B cell (primary cell): ENCODE results near the gene RIF1. TPM values are rescaled to one million over a fixed set of nuclear protein-coding genes. Genes with fewer than 3 reads are reported as not detected.

Experiments
- ATAC-seq: fragments of 200-7000 bp; cut with Tn5 transposase; one replicate; pipeline ENCODE4 v1.10.0; 2021; ENCODE audit warnings: low read depth, mild to moderate bottlenecking, moderate number of reproducible peaks, moderate library complexity
- CTCF ChIA-PET: fragments of 350-600 bp; sonication (Branson Sonifier 250); formaldehyde crosslinking; loops from one replicate; lab custom pipeline; 2021; ENCODE audit warnings: antibody characterized with exemption, inconsistent platforms; lab: Charles Lee
- POLR2A ChIA-PET: fragments of 350-600 bp; sonication (Branson Sonifier 250); formaldehyde crosslinking; loops from one replicate; lab custom pipeline; 2021; ENCODE audit warnings: antibody characterized with exemption; lab: Charles Lee
- DNase-seq: peaks from one replicate; pipeline ENCODE4 v3.0.0; 2013
- H2AFZ ChIP-seq: 2 replicates; pipeline ENCODE4 v1.6.1; 2012; ENCODE audit warnings: mild to moderate bottlenecking, low read depth, low read length; ENCODE audit not compliant: insufficient read depth, poor library complexity, severe bottlenecking
- H3K27ac ChIP-seq, 2 donors: 1 replicate in 1 of 2; 2 replicates in 1 of 2; pipeline ENCODE4 v1.5.1; 2012 to 2013; ENCODE audit warnings: low read length in 2 of 2, mild to moderate bottlenecking in 2 of 2, moderate library complexity in 1 of 2
- H3K27me3 ChIP-seq, 4 experiments: fragments of 200-600 bp in 1 of 4; sonication (generic) in 1 of 4; replicated peaks in 1 of 4; 1 replicate in 2 of 4; 2 replicates in 2 of 4; pipeline versions ENCODE4 v1.6.1 to v1.7.0; 2013 to 2016; ENCODE audit warnings: low read length in 3 of 4, mild to moderate bottlenecking in 2 of 4, mixed read lengths in 1 of 4, moderate library complexity in 1 of 4; ENCODE audit not compliant: insufficient read depth in 4 of 4, control insufficient read depth in 3 of 4; ENCODE audit errors: control extremely low read depth in 1 of 4
- H3K36me3 ChIP-seq, 2 experiments: replicated peaks in 1 of 2; 1 replicate in 1 of 2; 2 replicates in 1 of 2; pipeline versions ENCODE4 v1.6.1 to v1.7.1; 2013; ENCODE audit warnings: low read length in 1 of 2; ENCODE audit not compliant: insufficient read depth in 2 of 2, control insufficient read depth in 1 of 2; ENCODE audit errors: control extremely low read depth in 1 of 2, extremely low read depth in 1 of 2
- H3K4me1 ChIP-seq, 2 donors: fragments of 200-600 bp in 1 of 2; sonication (generic) in 1 of 2; 1 replicate in 1 of 2; 2 replicates in 1 of 2; pipeline versions ENCODE4 v1.5.1 to v1.6.1; 2013 to 2017; ENCODE audit warnings: low read length in 2 of 2; ENCODE audit not compliant: control insufficient read depth in 2 of 2, insufficient read depth in 2 of 2
- H3K4me2 ChIP-seq: replicated peaks from 2 replicates; pipeline ENCODE3; 2012; ENCODE audit warnings: mild to moderate bottlenecking, low read depth, low read length; ENCODE audit not compliant: poor library complexity, severe bottlenecking
- H3K4me3 ChIP-seq, 5 experiments: fragments of 200-600 bp in 1 of 5; sonication (generic) in 1 of 5; 1 replicate in 3 of 5; 2 replicates in 2 of 5; pipeline versions ENCODE4 v1.5.1 to v1.7.0; 2011 to 2016; ENCODE audit warnings: low read length in 4 of 5, mild to moderate bottlenecking in 4 of 5, low read depth in 2 of 5, control low read depth in 1 of 5, moderate library complexity in 1 of 5; ENCODE audit not compliant: insufficient read depth in 1 of 5; ENCODE audit errors: control extremely low read depth in 1 of 5, extremely low read depth in 1 of 5
- H3K79me2 ChIP-seq: fragments of 200-600 bp; sonication (generic); one replicate; pipeline ENCODE4 v1.6.0; 2016; ENCODE audit warnings: low read length; ENCODE audit not compliant: control insufficient read depth, insufficient read depth
- H3K9ac ChIP-seq: fragments of 200-600 bp; sonication (generic); 2 replicates; pipeline ENCODE4 v1.6.1; 2017; ENCODE audit warnings: mild to moderate bottlenecking, low read length, moderate library complexity
- H3K9me3 ChIP-seq, 3 donors: one replicate each; pipeline versions ENCODE4 v1.6.1 to v1.7.1; 2013; ENCODE audit warnings: low read length in 2 of 3; ENCODE audit not compliant: control insufficient read depth in 2 of 3, insufficient read depth in 1 of 3; ENCODE audit errors: control extremely low read depth in 1 of 3
- H4K20me1 ChIP-seq: 2 replicates; pipeline ENCODE4 v1.6.0; 2012; ENCODE audit warnings: mild to moderate bottlenecking, low read length; ENCODE audit not compliant: insufficient read depth, control insufficient read depth, poor library complexity, severe bottlenecking
- H3K27ac Mint-ChIP-seq: one replicate; pipeline ENCODE4 v1.8.0; 2021; ENCODE audit warnings: mixed read lengths
- H3K27me3 Mint-ChIP-seq: one replicate; pipeline ENCODE4 v1.8.0; 2021; ENCODE audit warnings: mixed read lengths
- H3K4me1 Mint-ChIP-seq: one replicate; pipeline ENCODE4 v1.8.0; 2021; ENCODE audit warnings: mixed read lengths
- H3K4me3 Mint-ChIP-seq: one replicate; pipeline ENCODE4 v1.8.0; 2021; ENCODE audit warnings: mixed read lengths
- H3K9me3 Mint-ChIP-seq: one replicate; pipeline ENCODE4 v1.8.0; 2022; ENCODE audit warnings: mixed read lengths; ENCODE audit not compliant: insufficient read depth
- EZH2 ChIP-seq: IDR thresholded peaks from 2 replicates; pipeline ENCODE4 v1.6.1; 2012; ENCODE audit warnings: borderline replicate concordance, low read depth, mild to moderate bottlenecking, moderate library complexity, low read length; ENCODE audit not compliant: insufficient read depth, poor library complexity, severe bottlenecking
- WGBS: methylation state at CpG from one replicate; pipeline ENCODE4 v1.1.5; 2013; ENCODE audit warnings: missing lambda C conversion rate; ENCODE audit not compliant: insufficient coverage; 5-methylcytosine and 5-hydroxymethylcytosine counted together
- intact Hi-C: fragments of 100-400 bp; cut with micrococcal nuclease; formaldehyde crosslinking; loops from one replicate; pipeline ENCODE4 v1.10.0; 2022
- polyA plus RNA-seq: library from polyadenylated mRNA; depleted of rRNA; stranded (reverse); fragments of >200 nt; gene quantifications from 2 replicates; pipeline ENCODE4 v1.2.3, GENCODE V29; 2012
- total RNA-seq, 2 donors: library from RNA; stranded (reverse); fragments of 120-200 nt in 1 of 2; gene quantifications; 1 replicate in 1 of 2; 2 replicates in 1 of 2; pipeline versions ENCODE4 v1.2.3 to v1.2.4, GENCODE V29; 2013 to 2022
- TF ChIP-seq, protein P1 (sequence below): fragments of 200-600 bp; IDR thresholded peaks from one replicate; pipeline ENCODE4 v1.8.0; 2022; ENCODE audit warnings: antibody characterized with exemption, mild to moderate bottlenecking

RIF1 gene
- total and polyA plus RNA-seq, 2 donors (not counting 1 experiment from before 2014, with no cell fraction given), result 3.3 to 60.5 TPM

DNA sequence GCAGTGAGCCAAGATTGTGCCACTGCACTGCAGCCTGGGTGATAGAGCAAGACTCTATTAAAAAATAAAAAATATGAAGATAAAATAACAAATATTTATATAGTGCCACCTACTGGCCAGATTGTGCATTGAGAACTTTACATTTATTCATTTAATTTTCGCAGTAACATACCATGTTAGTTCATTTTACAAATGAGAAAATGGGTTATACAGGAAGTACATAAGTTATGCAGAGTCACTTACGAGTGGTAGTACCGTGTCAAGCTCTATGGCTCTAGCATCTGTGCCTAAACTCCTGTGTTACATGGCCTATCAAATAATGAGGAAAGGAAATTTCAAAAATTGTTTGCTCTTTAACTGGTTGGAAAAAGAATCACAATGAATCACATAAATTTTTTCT lies 27.9 kb downstream of the RIF1 start:
- H3K27me3 Mint-ChIP-seq, result no peaks in the 10 kb centered on the region
- no CpG with 5 or more reads among the region's 3 CpGs for WGBS
- no peak for TF ChIP-seq EZH2
- TF ChIP-seq, protein P1, sequence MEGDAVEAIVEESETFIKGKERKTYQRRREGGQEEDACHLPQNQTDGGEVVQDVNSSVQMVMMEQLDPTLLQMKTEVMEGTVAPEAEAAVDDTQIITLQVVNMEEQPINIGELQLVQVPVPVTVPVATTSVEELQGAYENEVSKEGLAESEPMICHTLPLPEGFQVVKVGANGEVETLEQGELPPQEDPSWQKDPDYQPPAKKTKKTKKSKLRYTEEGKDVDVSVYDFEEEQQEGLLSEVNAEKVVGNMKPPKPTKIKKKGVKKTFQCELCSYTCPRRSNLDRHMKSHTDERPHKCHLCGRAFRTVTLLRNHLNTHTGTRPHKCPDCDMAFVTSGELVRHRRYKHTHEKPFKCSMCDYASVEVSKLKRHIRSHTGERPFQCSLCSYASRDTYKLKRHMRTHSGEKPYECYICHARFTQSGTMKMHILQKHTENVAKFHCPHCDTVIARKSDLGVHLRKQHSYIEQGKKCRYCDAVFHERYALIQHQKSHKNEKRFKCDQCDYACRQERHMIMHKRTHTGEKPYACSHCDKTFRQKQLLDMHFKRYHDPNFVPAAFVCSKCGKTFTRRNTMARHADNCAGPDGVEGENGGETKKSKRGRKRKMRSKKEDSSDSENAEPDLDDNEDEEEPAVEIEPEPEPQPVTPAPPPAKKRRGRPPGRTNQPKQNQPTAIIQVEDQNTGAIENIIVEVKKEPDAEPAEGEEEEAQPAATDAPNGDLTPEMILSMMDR, result peak; percentile 86
- H3K9me3 Mint-ChIP-seq, result no peaks in the 10 kb centered on the region
- intact Hi-C loops, result loop anchor here (1.0 kb wide), 1 partner anchor 1840 kb away; no protein-coding TSS in a partner anchor
- no peaks in the 10 kb centered on the region for H3K4me1 Mint-ChIP-seq
- H3K4me3 Mint-ChIP-seq, result no peak overlapping the region
- ATAC-seq (peak; percentile 28), DNase-seq (peak; percentile 44)
- H3K9me3 ChIP-seq, result no peaks in the 10 kb centered on the region
- no peak overlapping the region for H2AFZ ChIP-seq
- H4K20me1 ChIP-seq, result no peaks in the 10 kb centered on the region
- ChIA-PET CTCF (interaction anchor here (1.1 to 3.2 kb wide), 9 partner anchors 8 to 176 kb away, joined by 3 to 12 read pairs (median 5); partner anchors contain the start of gene RBM43), POLR2A (interaction anchor here (0.5 kb wide), 2 partner anchors 147 to 149 kb away, joined by 3 to 9 read pairs; no protein-coding TSS in a partner anchor)
- no peaks in the 10 kb centered on the region for H3K4me1 ChIP-seq
- no peak overlapping the region for H3K9ac ChIP-seq
- no peak overlapping the region for H3K27ac ChIP-seq
- H3K27ac Mint-ChIP-seq, result peak overlapping the region; percentile 1
- peaks cover 13 to 77% of the 10 kb centered on the region in 2 experiments for H3K36me3 ChIP-seq
- H3K4me2 ChIP-seq, result no peak overlapping the region
- H3K27me3 ChIP-seq, result no peaks in the 10 kb centered on the region
- H3K4me3 ChIP-seq, result no peak overlapping the region
- no peaks in the 10 kb centered on the region for H3K79me2 ChIP-seq

DNA sequence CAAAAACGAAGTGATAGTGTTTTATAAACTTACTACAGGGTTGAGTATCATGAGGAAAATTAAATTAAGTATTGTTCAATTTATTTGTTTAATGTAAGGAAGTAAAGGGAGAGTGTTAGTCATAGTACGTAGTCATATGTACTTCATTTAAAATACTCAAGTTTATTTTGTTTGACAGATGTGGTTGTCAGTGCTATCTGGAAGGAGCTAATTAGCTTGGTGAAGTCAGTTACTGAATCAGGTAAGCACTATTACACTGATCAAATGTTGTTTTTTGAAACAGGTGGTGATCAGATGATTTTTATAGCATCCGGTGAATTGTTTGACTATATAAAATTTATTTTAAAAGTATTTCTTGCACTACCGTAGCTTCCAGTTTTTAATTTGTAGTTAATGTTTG lies 28.8 kb downstream of the RIF1 start:
- no peak overlapping the region for H3K27ac Mint-ChIP-seq
- no peaks in the 10 kb centered on the region for H3K27me3 Mint-ChIP-seq
- no peak for DNase-seq
- Histone ChIP-seq H3K9me3 (no peaks in the 10 kb centered on the region), H3K27ac (no peak overlapping the region), H2AFZ (no peak overlapping the region), H3K9ac (no peak overlapping the region), H3K36me3 (peaks cover 13 to 71% of the 10 kb centered on the region in 2 experiments), H4K20me1 (no peaks in the 10 kb centered on the region), H3K4me1 (no peaks in the 10 kb centered on the region), H3K4me3 (no peak overlapping the region), H3K27me3 (no peaks in the 10 kb centered on the region), H3K4me2 (no peak overlapping the region), H3K79me2 (no peaks in the 10 kb centered on the region)
- no peak for ATAC-seq
- no peaks in the 10 kb centered on the region for H3K9me3 Mint-ChIP-seq
- TF ChIP-seq, protein P1, result no peak
- TF ChIP-seq EZH2, result no peak
- ChIA-PET POLR2A (no interaction called here), CTCF (interaction anchor here (0.6 to 3.2 kb wide), 6 partner anchors 9 to 177 kb away, joined by 3 to 12 read pairs (median 3); partner anchors contain the start of gene RBM43)
- no peak overlapping the region for H3K4me3 Mint-ChIP-seq
- intact Hi-C loops, result loop anchor here (1.0 kb wide), 1 partner anchor 1841 kb away; no protein-coding TSS in a partner anchor
- no peaks in the 10 kb centered on the region for H3K4me1 Mint-ChIP-seq
- WGBS, result 100% methylated on average over 1 of the region's 4 CpGs
